MM.1S (cell line): ENCODE data around the gene SLAMF7.
"Not testable (repeated sequence)": the region's sequence is repeated elsewhere in the genome, so short reads cannot be mapped to it uniquely, and the experiment has no call there.

Experiments
- DNase-seq: peaks from one replicate; pipeline ENCODE4 v3.0.0-alpha.2; 2015
- H2AFZ ChIP-seq: fragments of 300-600 bp; sonication (generic); 2 replicates; pipeline ENCODE4 v1.6.0; 2016; ENCODE audit warnings: antibody characterized with exemption, low read length
- H3F3A ChIP-seq: fragments of 300-600 bp; sonication (generic); 2 replicates; pipeline ENCODE4 v1.6.1; 2016; ENCODE audit warnings: mild to moderate bottlenecking, antibody characterized with exemption, low read length, moderate library complexity, mixed read lengths; ENCODE audit not compliant: insufficient read depth
- H3K27ac ChIP-seq: fragments of 300-600 bp; sonication (generic); 2 replicates; pipeline ENCODE4 v1.5.1; 2016; ENCODE audit warnings: mild to moderate bottlenecking, low read length
- H3K27me3 ChIP-seq: fragments of 300-600 bp; sonication (generic); replicated peaks from 2 replicates; pipeline ENCODE4 v1.6.0; 2016; ENCODE audit warnings: low read length; ENCODE audit not compliant: insufficient read depth
- H3K36me3 ChIP-seq: fragments of 300-600 bp; sonication (generic); replicated peaks from 2 replicates; pipeline ENCODE4 v1.6.1; 2016; ENCODE audit warnings: mild to moderate bottlenecking, low read length, mixed read lengths; ENCODE audit not compliant: insufficient read depth
- H3K4me1 ChIP-seq: fragments of 300-600 bp; sonication (generic); 2 replicates; pipeline ENCODE4 v1.6.1; 2016; ENCODE audit warnings: low read length, mixed read lengths
- H3K4me2 ChIP-seq: fragments of 300-600 bp; sonication (generic); 2 replicates; pipeline ENCODE4 v1.6.0; 2016; ENCODE audit warnings: low read depth, low read length
- H3K4me3 ChIP-seq: fragments of 300-600 bp; sonication (generic); 2 replicates; pipeline ENCODE4 v1.5.1; 2016; ENCODE audit warnings: low read length, mixed read lengths
- H3K79me2 ChIP-seq: fragments of 300-600 bp; sonication (generic); 2 replicates; pipeline ENCODE4 v1.6.1; 2016; ENCODE audit warnings: mixed run types, low read length, mixed read lengths
- H3K9ac ChIP-seq: fragments of 300-600 bp; sonication (generic); 2 replicates; pipeline ENCODE4 v1.6.1; 2016; ENCODE audit warnings: low read length, mixed read lengths
- H3K9me2 ChIP-seq: fragments of 300-600 bp; sonication (generic); replicated peaks from 2 replicates; pipeline ENCODE4 v1.6.1; 2016; ENCODE audit warnings: mild to moderate bottlenecking, low read length, mixed read lengths; ENCODE audit not compliant: insufficient read depth
- H3K9me3 ChIP-seq: fragments of 300-600 bp; sonication (generic); replicated peaks from 2 replicates; pipeline ENCODE4 v1.6.1; 2016; ENCODE audit warnings: mild to moderate bottlenecking, low read length, mixed read lengths; ENCODE audit not compliant: insufficient read depth
- H4K20me1 ChIP-seq: fragments of 300-600 bp; sonication (generic); 2 replicates; pipeline ENCODE4 v1.6.1; 2016; ENCODE audit warnings: mild to moderate bottlenecking, low read length, moderate library complexity, mixed read lengths; ENCODE audit not compliant: insufficient read depth
- EZH2 ChIP-seq: fragments of 300-600 bp; sonication (generic); optimal IDR thresholded peaks from 2 replicates; pipeline ENCODE3; 2017; ENCODE audit warnings: low read depth, mild to moderate bottlenecking, antibody characterized with exemption, low read length, mixed read lengths
- EZH2phosphoT487 ChIP-seq: fragments of 300-600 bp; sonication (generic); IDR thresholded peaks from 2 replicates; pipeline ENCODE4 v1.6.1; 2018; ENCODE audit warnings: antibody characterized with exemption, low read length
- TF ChIP-seq, protein P1 (sequence below): fragments of 300-600 bp; sonication (generic); IDR thresholded peaks from 2 replicates; pipeline ENCODE4 v1.5.1; 2016; ENCODE audit warnings: antibody characterized with exemption, low read length, mixed read lengths

Gene SLAMF7

GRCh38 chr1:160726114-160726497, 12.9 kb upstream of the SLAMF7 start:
- peak overlapping the region; percentile 23; the same call in 1 of the 2 replicates for H3K9ac ChIP-seq
- peak overlapping the region; percentile 78 for H2AFZ ChIP-seq
- peak; percentile 77 for DNase-seq
- H3K9me2 ChIP-seq, result no peaks in the 10 kb centered on the region
- H4K20me1 ChIP-seq, result no peaks in the 10 kb centered on the region
- H3K4me2 ChIP-seq, result peak overlapping the region; percentile 70
- TF ChIP-seq, protein P1, sequence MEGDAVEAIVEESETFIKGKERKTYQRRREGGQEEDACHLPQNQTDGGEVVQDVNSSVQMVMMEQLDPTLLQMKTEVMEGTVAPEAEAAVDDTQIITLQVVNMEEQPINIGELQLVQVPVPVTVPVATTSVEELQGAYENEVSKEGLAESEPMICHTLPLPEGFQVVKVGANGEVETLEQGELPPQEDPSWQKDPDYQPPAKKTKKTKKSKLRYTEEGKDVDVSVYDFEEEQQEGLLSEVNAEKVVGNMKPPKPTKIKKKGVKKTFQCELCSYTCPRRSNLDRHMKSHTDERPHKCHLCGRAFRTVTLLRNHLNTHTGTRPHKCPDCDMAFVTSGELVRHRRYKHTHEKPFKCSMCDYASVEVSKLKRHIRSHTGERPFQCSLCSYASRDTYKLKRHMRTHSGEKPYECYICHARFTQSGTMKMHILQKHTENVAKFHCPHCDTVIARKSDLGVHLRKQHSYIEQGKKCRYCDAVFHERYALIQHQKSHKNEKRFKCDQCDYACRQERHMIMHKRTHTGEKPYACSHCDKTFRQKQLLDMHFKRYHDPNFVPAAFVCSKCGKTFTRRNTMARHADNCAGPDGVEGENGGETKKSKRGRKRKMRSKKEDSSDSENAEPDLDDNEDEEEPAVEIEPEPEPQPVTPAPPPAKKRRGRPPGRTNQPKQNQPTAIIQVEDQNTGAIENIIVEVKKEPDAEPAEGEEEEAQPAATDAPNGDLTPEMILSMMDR, result no peak
- TF ChIP-seq EZH2 (no peak), EZH2phosphoT487 (no peak)
- H3K36me3 ChIP-seq, result no peaks in the 10 kb centered on the region
- peaks cover 9% of the 10 kb centered on the region for H3F3A ChIP-seq
- H3K4me1 ChIP-seq, result peaks cover 23% of the 10 kb centered on the region
- no peaks in the 10 kb centered on the region for H3K79me2 ChIP-seq
- H3K4me3 ChIP-seq, result peak overlapping the region; percentile 14; the same call in 1 of the 2 replicates
- no peaks in the 10 kb centered on the region for H3K9me3 ChIP-seq
- H3K27me3 ChIP-seq, result no peaks in the 10 kb centered on the region
- peak overlapping the region; percentile 56; the same call in 1 of the 2 replicates for H3K27ac ChIP-seq

- H3K9ac ChIP-seq, result peak overlapping the region; percentile 26; the same call in 1 of the 2 replicates
- peak overlapping the region; percentile 78 for H2AFZ ChIP-seq
These were observed 12.3 kb upstream of the SLAMF7 start for GRCh38 chr1:160726498-160727315.

DNA sequence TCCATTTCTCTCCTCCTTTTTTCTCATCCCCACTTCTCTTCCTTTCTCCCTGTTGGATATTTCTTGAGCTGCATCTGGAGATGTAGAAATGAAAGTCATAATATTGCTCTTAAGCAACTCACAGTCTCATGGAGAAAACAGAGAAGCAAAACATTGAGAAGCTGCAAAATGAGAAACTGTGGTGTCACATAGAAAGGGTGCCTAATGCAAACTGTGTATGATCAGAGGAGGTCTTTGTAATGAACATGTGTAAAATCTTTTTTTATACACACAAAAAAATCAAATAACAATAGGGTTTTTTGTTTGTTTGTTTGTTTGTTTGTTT, 11.8 kb upstream of the SLAMF7 start:
- H3K9ac ChIP-seq, result peak overlapping the region; percentile 26; the same call in 1 of the 2 replicates
- H3K4me3 ChIP-seq, result peak overlapping the region; percentile 15
- no peaks in the 10 kb centered on the region for H4K20me1 ChIP-seq
- H3K36me3 ChIP-seq, result no peaks in the 10 kb centered on the region
- peak overlapping the region; percentile 78 for H2AFZ ChIP-seq
- H3K9me2 ChIP-seq, result no peaks in the 10 kb centered on the region
- H3K27ac ChIP-seq, result peak overlapping the region; percentile 13; the same call in 1 of the 2 replicates
- H3K27me3 ChIP-seq, result no peaks in the 10 kb centered on the region
- no peaks in the 10 kb centered on the region for H3K79me2 ChIP-seq
- H3F3A ChIP-seq, result peaks cover 9% of the 10 kb centered on the region
- no peaks in the 10 kb centered on the region for H3K9me3 ChIP-seq
- TF ChIP-seq EZH2 (no peak), EZH2phosphoT487 (no peak)
- TF ChIP-seq, protein P1, result no peak
- H3K4me2 ChIP-seq, result peak overlapping the region; percentile 70
- peaks cover 28% of the 10 kb centered on the region for H3K4me1 ChIP-seq
- DNase-seq, result no peak

More at GRCh38 chr1:160726498-160727315, 12.3 kb upstream of the SLAMF7 start:
- DNase-seq, result peak; percentile 91
- peaks cover 9% of the 10 kb centered on the region for H3F3A ChIP-seq
- peak overlapping the region; percentile 70 for H3K4me2 ChIP-seq
- TF ChIP-seq, protein P1, result peak; percentile 99
- TF ChIP-seq EZH2 (no peak), EZH2phosphoT487 (no peak)
- H3K9me2 ChIP-seq, result no peaks in the 10 kb centered on the region
- H3K27me3 ChIP-seq, result no peaks in the 10 kb centered on the region
- H3K9me3 ChIP-seq, result no peaks in the 10 kb centered on the region
- H4K20me1 ChIP-seq, result no peaks in the 10 kb centered on the region
- H3K36me3 ChIP-seq, result no peaks in the 10 kb centered on the region
- H3K27ac ChIP-seq, result peak overlapping the region; percentile 56; the same call in 1 of the 2 replicates
- peaks cover 23% of the 10 kb centered on the region for H3K4me1 ChIP-seq
- H3K4me3 ChIP-seq, result peak overlapping the region; percentile 15
- no peaks in the 10 kb centered on the region for H3K79me2 ChIP-seq

- H3K9me2 ChIP-seq, H3K9ac ChIP-seq, H3K27ac ChIP-seq, H4K20me1 ChIP-seq, H3K4me3 ChIP-seq, H3K9me3 ChIP-seq, DNase-seq, H3K4me2 ChIP-seq, H3K79me2 ChIP-seq, H3F3A ChIP-seq, H3K27me3 ChIP-seq, H3K36me3 ChIP-seq, H2AFZ ChIP-seq: not testable (repeated sequence)
- peaks cover 39% of the 10 kb centered on the region for H3K4me1 ChIP-seq
These were observed 7.5 kb upstream of the SLAMF7 start for GRCh38 chr1:160731564-160731963.
